GM19351 (cell line): ENCODE data around the gene CDPF1.

Experiments
- ATAC-seq: cut with Tn5 transposase; IDR thresholded peaks from one replicate; pipeline ENCODE4 v1.9.1; 2021; ENCODE audit warnings: mild to moderate bottlenecking, moderate library complexity; ENCODE audit not compliant: unreplicated experiment

CDPF1 gene

GRCh38 chr22:46259374-46259773 is 9.3 kb upstream of the CDPF1 start:
- ATAC-seq: no peak

- ATAC-seq: no peak
Observed at GRCh38 chr22:46256358-46256958, 6.4 kb upstream of the CDPF1 start.

GRCh38 chr22:46251816-46252380 is 1.8 kb upstream of the CDPF1 start:
- ATAC-seq: no peak

GRCh38 chr22:46251266-46251665 is 1.2 kb upstream of the CDPF1 start:
- ATAC-seq: no peak

- peak; percentile 12 for ATAC-seq
Observed at GRCh38 chr22:46250783-46251125, 661 bp upstream of the CDPF1 start.

- ATAC-seq: no peak
Observed at GRCh38 chr22:46247443-46247975, 2.6 kb downstream of the CDPF1 start.

- ATAC-seq: no peak
Observed at GRCh38 chr22:46246178-46246577, 3.9 kb downstream of the CDPF1 start.

GRCh38 chr22:46245511-46245910 is 4.6 kb downstream of the CDPF1 start:
- ATAC-seq: no peak

GRCh38 chr22:46244771-46245170 is 5.3 kb downstream of the CDPF1 start:
- ATAC-seq: no peak

- no peak for ATAC-seq
Observed at GRCh38 chr22:46242076-46242475, 8.0 kb downstream of the CDPF1 start.

GRCh38 chr22:46241396-46242007 is 8.6 kb downstream of the CDPF1 start:
- no peak for ATAC-seq

GRCh38 chr22:46240907-46241306 is 9.2 kb downstream of the CDPF1 start:
- ATAC-seq: no peak

GRCh38 chr22:46240506-46240905 is 9.6 kb downstream of the CDPF1 start:
- ATAC-seq: no peak

GRCh38 chr22:46240073-46240472 is 10.0 kb downstream of the CDPF1 start:
- no peak for ATAC-seq

- no peak for ATAC-seq
Observed at GRCh38 chr22:46239261-46240048, 10.6 kb downstream of the CDPF1 start.

GRCh38 chr22:46238541-46238940 is 11.6 kb downstream of the CDPF1 start:
- no peak for ATAC-seq

- ATAC-seq: no peak
Observed at GRCh38 chr22:46237453-46238124, 12.5 kb downstream of the CDPF1 start.

- ATAC-seq: no peak
Observed at GRCh38 chr22:46234969-46235368, 15.1 kb downstream of the CDPF1 start.

- ATAC-seq: no peak
Observed at GRCh38 chr22:46233231-46233630, 16.9 kb downstream of the CDPF1 start.

- ATAC-seq: no peak
Observed at GRCh38 chr22:46230262-46230901, 19.7 kb downstream of the CDPF1 start.

GRCh38 chr22:46229701-46230100 is 20.4 kb downstream of the CDPF1 start:
- no peak for ATAC-seq
